Right ventricle myocardium inferior (tissue), 1 donor: ENCODE measurements around the gene NOX5. TPM values are rescaled to one million over a fixed set of nuclear protein-coding genes. Genes with fewer than 3 reads are reported as not detected.

Experiments
- total RNA-seq: library from RNA; stranded (reverse); fragmentation: NEBNext Ultra II Directional; extraction: Animal tissue kit (Norgen Biotek cat#: 25700); gene quantifications from one replicate; pipeline ENCODE4 v1.2.1, GENCODE V29; 2021
- donor health status: DM: no; HTN: yes; CAD: no; lungs with severe emphysema.

The NOX5 gene
- total RNA-seq, 1 donor from 2014 or later = not detected

Other genes with a start within 250 kb of the NOX5 start
- 134 TPM for gene ANP32A, start 193.8 kb upstream of the NOX5 start, total RNA-seq
- 4.0 TPM for gene SPESP1, start 84.2 kb upstream of the NOX5 start, total RNA-seq
- 8.9 TPM for gene GLCE, start 145.9 kb downstream of the NOX5 start, total RNA-seq